Caki2 (cell line): ENCODE measurements around the gene HVCN1. TPM values are rescaled to one million over a fixed set of nuclear protein-coding genes. Genes with fewer than 3 reads are reported as not detected.
"Not testable (repeated sequence)": the region's sequence is repeated elsewhere in the genome, so short reads cannot be mapped to it uniquely, and the experiment has no call there.

Experiments
- DNase-seq: peaks from one replicate; pipeline ENCODE4 v3.0.0-alpha.2; 2015; ENCODE audit warnings: low read depth
- in situ Hi-C: cut with HindIII; loops from 2 replicates; pipeline ENCODE4 v1.10.0; 2016; ENCODE audit warnings: low sequenced_read_pairs, low pct_unique_long_range_greater_than_20kb, mixed read lengths
- total RNA-seq: library from RNA; depleted of rRNA; stranded (reverse); fragments of >200 nt; shearing (Covaris generic); gene quantifications from 2 replicates; pipeline ENCODE4 v1.2.3, GENCODE V29; 2014; ENCODE audit warnings: low replicate concordance

HVCN1 gene
- total RNA-seq, 1 experiment from 2014 or later: not detected

DNA sequence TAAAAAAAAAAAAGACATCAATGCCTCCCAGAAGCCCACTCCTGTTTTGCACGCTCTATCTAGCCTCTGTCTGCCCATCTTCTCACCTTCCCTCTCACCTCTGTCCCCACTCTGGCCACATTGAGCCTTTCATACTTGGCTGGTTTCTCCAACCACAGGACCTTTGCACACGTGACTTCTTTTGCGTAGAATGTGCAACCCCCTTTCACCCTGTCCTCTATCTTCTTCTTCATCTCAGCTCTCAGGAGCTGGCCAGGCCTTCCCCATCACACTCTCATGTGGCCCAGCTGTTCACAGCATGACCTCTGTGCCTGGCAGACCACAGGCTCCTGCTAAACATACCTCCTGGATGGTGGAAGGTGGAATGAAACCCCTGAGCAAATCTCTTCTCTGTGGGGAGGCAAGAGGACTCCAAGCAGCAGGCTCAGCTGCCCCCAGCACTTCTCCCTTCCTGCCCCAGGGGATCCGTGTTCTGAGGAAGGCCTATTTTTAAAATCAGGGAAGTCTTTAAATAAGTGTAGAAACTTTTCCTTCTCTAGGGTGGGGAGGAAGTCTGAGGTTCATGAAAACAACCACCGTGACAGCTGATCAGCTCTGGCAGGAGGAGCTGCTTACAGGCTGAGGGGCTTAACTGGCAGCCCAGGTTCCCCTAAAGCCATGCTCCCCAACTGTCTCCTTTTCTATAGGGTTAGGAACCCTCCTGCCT, 11.6 kb downstream of the HVCN1 start:
- no peak for DNase-seq
- in situ Hi-C loops: no loop called here

DNA sequence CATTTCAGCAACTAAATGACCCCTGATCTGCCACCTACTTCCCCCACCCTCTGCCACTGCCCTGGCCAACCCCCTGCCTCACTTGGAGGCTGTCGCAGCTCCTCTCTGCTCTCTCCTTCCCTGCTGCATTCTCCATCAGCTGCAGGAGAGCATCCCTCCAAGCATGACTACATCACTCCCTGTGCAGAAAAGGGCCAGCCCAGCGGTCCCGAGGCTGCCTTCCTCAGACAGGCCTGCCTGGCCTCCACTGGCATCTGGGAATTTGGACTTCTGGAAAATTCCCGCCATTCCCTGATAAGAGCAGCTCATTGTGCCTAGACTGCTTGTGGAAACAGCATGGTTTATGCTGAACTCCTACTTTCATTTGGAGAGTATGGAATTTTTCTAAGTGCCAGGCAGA, 12.7 kb downstream of the HVCN1 start:
- in situ Hi-C loops: no loop called here
- no peak for DNase-seq

GRCh38 chr12:110670161-110670701, 18.7 kb downstream of the HVCN1 start:
- no peak for DNase-seq
- in situ Hi-C loops: no loop called here

DNA sequence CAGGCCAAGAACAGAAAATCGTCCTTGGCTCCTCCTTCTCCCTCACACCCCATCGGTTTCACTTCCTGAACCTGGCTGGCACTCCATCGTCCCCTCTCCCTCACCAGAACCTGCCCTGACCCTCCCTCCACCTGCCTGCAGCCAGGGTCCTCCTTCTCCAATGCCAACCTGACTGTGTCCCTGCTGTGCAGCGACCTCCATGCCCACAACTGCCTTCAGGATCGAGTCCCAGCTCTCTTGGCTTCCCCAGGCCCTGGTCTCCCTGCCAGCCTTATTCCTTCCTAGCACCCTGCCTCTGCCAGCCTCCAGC, 19.8 kb downstream of the HVCN1 start:
- in situ Hi-C loops: no loop called here

DNA sequence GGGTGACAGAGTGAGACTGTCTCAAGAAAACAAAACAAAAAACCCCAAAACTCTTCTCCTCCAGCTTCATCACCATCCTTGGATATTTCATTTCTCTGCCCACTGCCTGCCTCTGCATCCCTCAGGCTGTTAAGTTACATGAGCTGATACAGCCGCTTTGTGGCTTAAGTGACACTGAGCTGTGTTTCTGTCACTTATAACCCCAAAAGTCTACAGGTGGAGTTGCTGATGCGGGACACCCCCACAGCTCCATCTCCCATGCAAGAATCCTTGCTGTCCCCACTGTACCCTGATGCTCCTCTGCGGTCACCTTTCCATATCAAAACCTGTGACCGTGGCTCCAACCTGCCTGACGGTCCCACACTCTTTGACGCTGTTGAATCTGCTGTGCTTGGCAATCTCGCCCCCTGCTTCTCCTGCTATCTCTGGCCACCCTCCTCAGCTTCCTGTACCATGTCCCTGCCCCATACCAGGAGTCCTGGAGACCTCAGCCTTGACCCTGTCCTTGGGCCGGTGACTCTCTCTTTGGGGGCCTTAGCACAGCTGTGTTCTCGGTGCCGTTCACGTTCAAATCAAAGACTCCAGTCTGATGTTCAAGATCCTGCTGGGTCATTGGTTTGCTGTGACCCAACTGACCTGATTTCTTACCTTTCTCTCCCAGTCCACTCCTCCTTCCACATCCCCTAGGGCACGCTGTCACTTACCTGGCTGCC, 20.3 kb downstream of the HVCN1 start:
- in situ Hi-C loops: no loop called here

More for the DNA sequence above, 19.8 kb downstream of the HVCN1 start:
- DNase-seq: no peak

DNA sequence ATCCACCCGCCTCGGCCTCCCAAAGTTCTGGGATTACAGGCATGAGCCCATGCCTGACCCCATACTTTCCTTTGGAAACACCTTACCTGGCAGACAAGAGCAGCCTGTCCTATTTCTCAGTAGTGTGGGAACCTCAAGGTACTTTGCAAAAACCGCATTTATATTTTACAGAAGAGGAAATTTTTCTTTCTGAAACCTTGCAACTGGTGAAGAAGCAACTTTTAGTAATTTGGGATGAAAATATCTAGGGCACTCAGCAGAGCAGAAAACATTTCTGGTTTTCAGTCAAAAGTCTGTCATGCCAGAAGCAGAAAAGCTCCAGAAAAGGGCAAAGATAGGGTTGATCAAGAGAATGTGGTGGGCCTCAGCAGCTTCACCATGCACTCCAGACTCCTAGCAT, 21.2 kb downstream of the HVCN1 start:
- in situ Hi-C loops: no loop called here
- DNase-seq: no peak

More for the DNA sequence above, 20.3 kb downstream of the HVCN1 start:
- DNase-seq: no peak

DNA sequence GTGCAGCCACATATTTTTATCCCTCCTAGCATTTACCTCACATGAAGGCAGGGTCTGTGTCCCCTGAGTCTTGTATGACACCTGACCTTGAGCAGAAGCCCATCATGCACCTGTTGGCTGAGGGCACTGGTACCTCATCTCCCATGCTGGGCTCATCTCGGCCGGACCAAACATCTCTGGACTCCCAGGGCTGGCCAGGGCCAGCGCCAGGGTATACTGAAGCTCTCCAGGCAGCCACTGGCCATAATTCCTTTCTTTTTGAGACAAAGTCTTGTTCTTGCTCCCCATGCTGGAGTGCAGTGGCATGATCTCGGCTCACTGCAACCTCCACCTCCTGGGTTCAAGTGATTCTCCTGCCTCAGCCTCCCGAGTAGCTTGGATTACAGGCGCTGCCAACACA, 22.0 kb downstream of the HVCN1 start:
- in situ Hi-C loops: no loop called here

GRCh38 chr12:110661337-110661972, 27.5 kb downstream of the HVCN1 start:
- no peak for DNase-seq

More for the DNA sequence above, 22.0 kb downstream of the HVCN1 start:
- DNase-seq: no peak

GRCh38 chr12:110658878-110659277, 30.0 kb downstream of the HVCN1 start:
- in situ Hi-C loops: no loop called here
- DNase-seq: no peak

More at GRCh38 chr12:110661337-110661972, 27.5 kb downstream of the HVCN1 start:
- in situ Hi-C loops: no loop called here

DNA sequence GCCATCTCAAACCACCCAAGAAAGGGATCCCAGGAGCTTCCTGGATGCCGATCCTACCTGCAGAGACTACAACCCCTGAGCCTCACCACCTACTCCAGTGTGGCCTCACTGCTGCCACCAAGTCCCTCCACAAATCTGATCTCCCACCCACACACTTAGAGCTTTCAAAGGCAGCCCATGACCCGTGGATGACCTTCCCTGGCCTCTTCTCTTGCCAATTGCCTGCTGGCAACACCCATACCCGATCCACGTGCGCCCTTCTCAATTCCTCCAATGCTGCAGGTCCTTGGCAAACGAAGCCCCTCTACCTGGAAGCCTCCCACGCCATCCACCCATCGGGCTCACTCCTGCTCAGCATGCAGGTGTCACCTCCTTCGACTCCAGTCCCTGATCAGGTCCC, 30.7 kb downstream of the HVCN1 start:
- in situ Hi-C loops: no loop called here
- no peak for DNase-seq

DNA sequence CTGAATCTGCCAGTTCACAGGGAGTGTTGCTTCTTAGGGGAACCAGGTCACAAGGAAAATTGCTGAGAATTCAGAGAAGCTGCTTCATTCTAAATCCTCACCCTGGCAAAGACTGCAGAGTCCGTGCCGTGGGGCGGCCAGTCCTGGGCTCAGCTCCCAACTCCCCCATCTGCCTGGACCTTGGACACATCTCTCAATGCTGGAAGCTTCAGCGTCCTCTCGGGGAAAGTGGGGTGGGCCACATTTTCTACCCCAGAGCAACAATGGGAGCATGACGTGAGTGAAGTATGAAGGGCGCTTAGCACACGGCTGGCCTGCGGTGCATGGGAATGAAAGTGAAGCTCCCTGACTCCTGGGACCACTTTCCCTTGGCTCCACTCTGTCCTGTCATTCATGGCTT, 31.2 kb downstream of the HVCN1 start:
- no peak for DNase-seq

DNA sequence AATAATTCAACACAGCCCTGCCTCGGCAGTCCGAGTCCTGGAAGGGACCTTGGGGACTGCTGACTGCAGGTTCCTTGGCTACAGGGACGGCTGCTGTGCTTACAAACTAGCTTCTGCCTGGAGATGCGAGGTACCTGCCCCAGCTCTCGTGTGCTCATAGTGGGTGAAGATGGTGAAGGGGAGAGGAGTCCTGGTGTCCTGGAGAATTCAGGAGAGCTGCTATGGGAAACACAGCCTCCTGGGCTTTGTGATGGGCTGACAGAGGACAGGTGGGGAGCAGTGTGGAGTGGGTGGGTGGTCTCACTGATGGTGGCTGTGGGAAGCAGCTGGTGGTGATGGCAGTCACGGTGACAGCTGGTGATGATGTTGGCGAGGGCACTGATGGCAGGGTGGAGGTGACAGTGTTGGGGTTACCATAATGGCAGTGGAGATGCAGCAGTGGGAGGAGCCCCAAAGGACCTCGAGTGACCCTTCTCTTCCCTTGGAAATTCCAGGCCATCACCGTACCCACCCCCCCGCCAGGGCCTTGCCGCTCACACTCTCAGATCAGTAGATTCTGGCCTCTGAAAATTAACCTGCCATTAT, 32.8 kb downstream of the HVCN1 start:
- no peak for DNase-seq
- in situ Hi-C loops: no loop called here

More for the DNA sequence above, 31.2 kb downstream of the HVCN1 start:
- in situ Hi-C loops: no loop called here

DNA sequence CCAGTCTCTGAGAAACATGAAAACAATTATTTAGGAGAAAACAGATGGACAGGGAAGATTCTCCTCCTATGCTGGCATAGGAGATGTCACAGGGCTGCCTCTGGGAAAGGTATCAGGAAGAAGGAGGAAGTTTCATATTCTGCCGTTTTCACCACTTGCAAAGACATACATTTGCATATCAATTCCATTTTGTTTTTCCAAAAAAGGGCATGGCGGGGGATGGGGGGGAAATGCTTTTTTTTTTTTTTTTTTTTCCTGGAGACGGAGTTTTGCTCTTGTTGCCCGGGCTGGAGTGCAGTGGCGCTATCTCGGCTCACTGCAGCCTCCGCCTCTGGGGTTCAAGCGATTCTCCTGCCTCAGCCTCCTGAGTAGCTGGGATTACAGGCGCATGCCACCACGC, 34.7 kb downstream of the HVCN1 start:
- in situ Hi-C loops: not testable (repeated sequence)

GRCh38 chr12:110649341-110649847, 39.5 kb downstream of the HVCN1 start:
- DNase-seq: no peak
- in situ Hi-C loops: no loop called here

More for the DNA sequence above, 34.7 kb downstream of the HVCN1 start:
- not testable (repeated sequence) for DNase-seq

DNA sequence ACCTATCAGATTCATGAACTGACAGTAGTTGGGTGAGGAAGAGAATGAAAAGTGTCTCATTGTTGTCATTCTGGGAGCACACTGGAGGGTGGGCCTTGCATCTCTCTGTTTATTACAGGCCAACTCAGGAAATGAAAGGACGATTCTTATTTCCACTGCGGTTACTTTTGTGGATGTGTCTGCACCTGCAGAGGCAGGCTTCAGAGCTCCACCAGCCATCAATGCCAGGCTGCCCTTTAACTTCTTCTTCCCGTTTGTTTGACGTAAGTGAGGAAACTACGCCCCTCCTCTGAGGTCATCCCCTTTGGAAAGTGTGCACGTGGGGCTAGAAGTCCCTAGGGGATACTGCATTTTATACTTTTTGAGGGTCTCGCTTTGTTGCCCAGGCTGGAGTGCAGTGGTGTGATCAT, 41.3 kb downstream of the HVCN1 start:
- no peak for DNase-seq
- in situ Hi-C loops: no loop called here

- DNase-seq: no peak
- in situ Hi-C loops: no loop called here
These were observed 47.4 kb downstream of the HVCN1 start for GRCh38 chr12:110641521-110641920.

- in situ Hi-C loops: no loop called here
- DNase-seq: no peak
These were observed 48.5 kb downstream of the HVCN1 start for GRCh38 chr12:110640275-110641025.
